ENCODE data around the gene DPP9. TPM values are rescaled to one million over a fixed set of nuclear protein-coding genes. Genes with fewer than 3 reads are reported as not detected.
A peak's percentile ranks its signal among the peaks of the same experiment; 100 is the strongest.

The DPP9 gene
- total and polyA plus RNA-seq, 2 of the 13 experiments (the other 11 are each of a cell fraction or from before 2014, with no cell fraction given), result 8.4 to 25.8 TPM

DNA sequence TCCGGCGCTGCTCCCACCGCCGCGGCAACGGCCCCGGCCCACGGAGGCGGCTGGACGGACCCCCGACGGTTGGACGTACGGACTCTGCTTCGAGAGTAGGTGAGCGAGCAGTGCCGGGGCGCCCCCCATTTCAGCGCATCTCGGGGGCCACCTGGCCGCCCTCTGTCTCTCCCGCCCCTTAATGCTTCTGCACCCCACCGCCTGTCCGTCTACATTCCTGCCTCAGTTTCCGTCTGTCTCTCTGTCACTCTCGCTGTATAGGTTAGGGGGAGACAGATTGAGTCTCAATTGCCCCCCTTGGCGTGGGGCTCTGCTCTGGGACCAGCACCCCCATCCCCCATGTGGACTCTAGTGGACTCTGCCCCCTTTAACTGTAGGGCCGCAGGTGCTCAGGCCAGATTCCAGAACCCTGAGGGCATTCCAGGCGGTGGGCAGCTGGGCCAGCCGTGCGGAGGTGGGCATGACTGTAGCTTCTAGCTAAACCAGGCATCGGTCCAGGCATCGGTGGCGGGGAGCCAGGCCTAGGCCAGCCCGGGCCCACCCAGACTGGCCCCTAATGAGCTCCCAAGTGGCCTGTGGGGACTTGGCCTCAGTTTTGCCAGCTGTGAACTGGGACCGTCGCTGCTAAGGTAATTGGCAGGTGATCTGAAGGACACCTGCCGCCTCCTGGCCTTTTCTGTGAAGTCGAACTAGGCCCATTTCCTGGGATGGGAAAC is 84.0 kb downstream of the DPP9 start (continued):
- TF ChIP-seq CAMTA2 (CRISPR knock-in tag; IDR thresholded peaks at IDR 0.05; ENCODE audit: borderline replicate concordance), result no peak
- no peak for TF ChIP-seq BHLHE40 (IDR thresholded peaks at IDR 0.05; ENCODE audit: low read length)
- peak; percentile 64 for TF ChIP-seq YEATS4 (CRISPR knock-in tag; IDR thresholded peaks at IDR 0.05; ENCODE audit: borderline replicate concordance)
- no peak for TF ChIP-seq ZNF326 (CRISPR knock-in tag; IDR thresholded peaks at IDR 0.05; ENCODE audit: borderline replicate concordance)
- TF ChIP-seq, protein P1, sequence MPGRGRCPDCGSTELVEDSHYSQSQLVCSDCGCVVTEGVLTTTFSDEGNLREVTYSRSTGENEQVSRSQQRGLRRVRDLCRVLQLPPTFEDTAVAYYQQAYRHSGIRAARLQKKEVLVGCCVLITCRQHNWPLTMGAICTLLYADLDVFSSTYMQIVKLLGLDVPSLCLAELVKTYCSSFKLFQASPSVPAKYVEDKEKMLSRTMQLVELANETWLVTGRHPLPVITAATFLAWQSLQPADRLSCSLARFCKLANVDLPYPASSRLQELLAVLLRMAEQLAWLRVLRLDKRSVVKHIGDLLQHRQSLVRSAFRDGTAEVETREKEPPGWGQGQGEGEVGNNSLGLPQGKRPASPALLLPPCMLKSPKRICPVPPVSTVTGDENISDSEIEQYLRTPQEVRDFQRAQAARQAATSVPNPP (CRISPR knock-in tag; IDR thresholded peaks at IDR 0.05), result no peak; the same call in 1 of the 2 replicates
- TF ChIP-seq ZNF883 (CRISPR knock-in tag; IDR thresholded peaks at IDR 0.05; ENCODE audit: not compliant biosample characterization), result no peak
- TF ChIP-seq ZKSCAN1 (IDR thresholded peaks at IDR 0.05; ENCODE audit: low read length), result no peak
- peak; percentile 74 for TF ChIP-seq TEAD3 (CRISPR knock-in tag; optimal IDR thresholded peaks at IDR 0.05; ENCODE audit: borderline replicate concordance)
- no peak for TF ChIP-seq GTF3A (CRISPR knock-in tag; conservative IDR thresholded peaks at IDR 0.05)
- TF ChIP-seq, protein P2, sequence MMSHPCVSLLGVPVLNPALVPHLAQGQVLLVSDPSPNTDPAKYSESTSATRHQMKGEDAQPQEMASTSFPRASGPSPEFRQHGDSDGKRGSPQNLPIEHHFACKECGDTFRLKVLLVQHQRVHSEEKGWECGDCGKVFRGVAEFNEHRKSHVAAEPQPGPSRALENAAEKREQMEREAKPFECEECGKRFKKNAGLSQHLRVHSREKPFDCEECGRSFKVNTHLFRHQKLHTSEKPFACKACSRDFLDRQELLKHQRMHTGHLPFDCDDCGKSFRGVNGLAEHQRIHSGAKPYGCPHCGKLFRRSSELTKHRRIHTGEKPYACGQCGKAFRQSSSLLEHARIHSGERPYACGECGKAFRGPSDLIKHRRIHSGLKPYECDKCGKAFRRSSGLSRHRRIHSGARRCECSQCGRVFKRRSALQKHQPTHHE (CRISPR knock-in tag; IDR thresholded peaks at IDR 0.05; ENCODE audit: borderline replicate concordance), result no peak
- no peak for TF ChIP-seq ZNF230 (CRISPR knock-in tag; IDR thresholded peaks at IDR 0.05)
- TF ChIP-seq, protein P3, sequence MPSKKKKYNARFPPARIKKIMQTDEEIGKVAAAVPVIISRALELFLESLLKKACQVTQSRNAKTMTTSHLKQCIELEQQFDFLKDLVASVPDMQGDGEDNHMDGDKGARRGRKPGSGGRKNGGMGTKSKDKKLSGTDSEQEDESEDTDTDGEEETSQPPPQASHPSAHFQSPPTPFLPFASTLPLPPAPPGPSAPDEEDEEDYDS (CRISPR knock-in tag; IDR thresholded peaks at IDR 0.05), result 0 out of 2 replicates have a peak, but pooled peaks have one; percentile 23
- TF ChIP-seq MLLT10 (CRISPR knock-in tag; IDR thresholded peaks at IDR 0.05), result no peak
- TF ChIP-seq, protein P4, sequence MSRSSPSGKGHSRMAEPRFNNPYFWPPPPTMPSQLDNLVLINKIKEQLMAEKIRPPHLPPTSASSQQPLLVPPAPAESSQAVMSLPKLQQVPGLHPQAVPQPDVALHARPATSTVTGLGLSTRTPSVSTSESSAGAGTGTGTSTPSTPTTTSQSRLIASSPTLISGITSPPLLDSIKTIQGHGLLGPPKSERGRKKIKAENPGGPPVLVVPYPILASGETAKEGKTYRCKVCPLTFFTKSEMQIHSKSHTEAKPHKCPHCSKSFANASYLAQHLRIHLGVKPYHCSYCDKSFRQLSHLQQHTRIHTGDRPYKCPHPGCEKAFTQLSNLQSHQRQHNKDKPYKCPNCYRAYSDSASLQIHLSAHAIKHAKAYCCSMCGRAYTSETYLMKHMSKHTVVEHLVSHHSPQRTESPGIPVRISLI (CRISPR knock-in tag; IDR thresholded peaks at IDR 0.05; ENCODE audit: borderline replicate concordance), result no peak
- no peak for TF ChIP-seq NFE2L1 (CRISPR knock-in tag; IDR thresholded peaks at IDR 0.05; ENCODE audit: borderline replicate concordance)
- TF ChIP-seq FOSL1 (CRISPR knock-in tag; IDR thresholded peaks at IDR 0.05; ENCODE audit: borderline replicate concordance), result no peak
- TF ChIP-seq, protein P5, sequence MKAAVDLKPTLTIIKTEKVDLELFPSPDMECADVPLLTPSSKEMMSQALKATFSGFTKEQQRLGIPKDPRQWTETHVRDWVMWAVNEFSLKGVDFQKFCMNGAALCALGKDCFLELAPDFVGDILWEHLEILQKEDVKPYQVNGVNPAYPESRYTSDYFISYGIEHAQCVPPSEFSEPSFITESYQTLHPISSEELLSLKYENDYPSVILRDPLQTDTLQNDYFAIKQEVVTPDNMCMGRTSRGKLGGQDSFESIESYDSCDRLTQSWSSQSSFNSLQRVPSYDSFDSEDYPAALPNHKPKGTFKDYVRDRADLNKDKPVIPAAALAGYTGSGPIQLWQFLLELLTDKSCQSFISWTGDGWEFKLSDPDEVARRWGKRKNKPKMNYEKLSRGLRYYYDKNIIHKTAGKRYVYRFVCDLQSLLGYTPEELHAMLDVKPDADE (CRISPR knock-in tag; IDR thresholded peaks at IDR 0.05), result no peak
- no peak for TF ChIP-seq FOXJ3 (CRISPR knock-in tag; IDR thresholded peaks at IDR 0.05; ENCODE audit: borderline replicate concordance)
- no peak for TF ChIP-seq POGZ (CRISPR knock-in tag; IDR thresholded peaks at IDR 0.05)
- TF ChIP-seq ZFP90 (CRISPR knock-in tag; IDR thresholded peaks at IDR 0.05; ENCODE audit: borderline replicate concordance), result peak; percentile 64; the same call in 1 of the 2 replicates
- TF ChIP-seq ZFP36L1 (CRISPR knock-in tag; IDR thresholded peaks at IDR 0.05), result no peak
- TF ChIP-seq, protein P6, sequence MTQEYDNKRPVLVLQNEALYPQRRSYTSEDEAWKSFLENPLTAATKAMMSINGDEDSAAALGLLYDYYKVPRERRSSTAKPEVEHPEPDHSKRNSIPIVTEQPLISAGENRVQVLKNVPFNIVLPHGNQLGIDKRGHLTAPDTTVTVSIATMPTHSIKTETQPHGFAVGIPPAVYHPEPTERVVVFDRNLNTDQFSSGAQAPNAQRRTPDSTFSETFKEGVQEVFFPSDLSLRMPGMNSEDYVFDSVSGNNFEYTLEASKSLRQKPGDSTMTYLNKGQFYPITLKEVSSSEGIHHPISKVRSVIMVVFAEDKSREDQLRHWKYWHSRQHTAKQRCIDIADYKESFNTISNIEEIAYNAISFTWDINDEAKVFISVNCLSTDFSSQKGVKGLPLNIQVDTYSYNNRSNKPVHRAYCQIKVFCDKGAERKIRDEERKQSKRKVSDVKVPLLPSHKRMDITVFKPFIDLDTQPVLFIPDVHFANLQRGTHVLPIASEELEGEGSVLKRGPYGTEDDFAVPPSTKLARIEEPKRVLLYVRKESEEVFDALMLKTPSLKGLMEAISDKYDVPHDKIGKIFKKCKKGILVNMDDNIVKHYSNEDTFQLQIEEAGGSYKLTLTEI (CRISPR knock-in tag; conservative IDR thresholded peaks at IDR 0.05), result no peak
- no peak; the same call in none of the 2 replicates for TF ChIP-seq NRL (CRISPR knock-in tag; IDR thresholded peaks at IDR 0.05; ENCODE audit: borderline replicate concordance)
